Measurements from ENCODE around the gene NOP56. TPM values are rescaled to one million over a fixed set of nuclear protein-coding genes. Genes with fewer than 3 reads are reported as not detected.

Gene NOP56, protein sequence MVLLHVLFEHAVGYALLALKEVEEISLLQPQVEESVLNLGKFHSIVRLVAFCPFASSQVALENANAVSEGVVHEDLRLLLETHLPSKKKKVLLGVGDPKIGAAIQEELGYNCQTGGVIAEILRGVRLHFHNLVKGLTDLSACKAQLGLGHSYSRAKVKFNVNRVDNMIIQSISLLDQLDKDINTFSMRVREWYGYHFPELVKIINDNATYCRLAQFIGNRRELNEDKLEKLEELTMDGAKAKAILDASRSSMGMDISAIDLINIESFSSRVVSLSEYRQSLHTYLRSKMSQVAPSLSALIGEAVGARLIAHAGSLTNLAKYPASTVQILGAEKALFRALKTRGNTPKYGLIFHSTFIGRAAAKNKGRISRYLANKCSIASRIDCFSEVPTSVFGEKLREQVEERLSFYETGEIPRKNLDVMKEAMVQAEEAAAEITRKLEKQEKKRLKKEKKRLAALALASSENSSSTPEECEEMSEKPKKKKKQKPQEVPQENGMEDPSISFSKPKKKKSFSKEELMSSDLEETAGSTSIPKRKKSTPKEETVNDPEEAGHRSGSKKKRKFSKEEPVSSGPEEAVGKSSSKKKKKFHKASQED
- polyA plus RNA-seq (2011; rRNA removed) (471 and 571 TPM in 2 replicates), polyA plus RNA-seq (2017; fragmentation: RNase III; extraction: RNeasy Plus Mini Kit Qiagen cat#74134 plus additional on column Dnase treatment) (658 to 761 TPM (median 681 TPM) in 3 replicates), polyA minus RNA-seq (2011; rRNA and poly(A)+ RNA removed) (526 and 546 TPM in 2 replicates)
- polyA plus RNA-seq (2012; cell fraction: cytosol; rRNA removed): 493 and 522 TPM in 2 replicates
- polyA plus RNA-seq (2012; cell fraction: nucleus; rRNA removed): 926 and 1,083 TPM in 2 replicates

DNA sequence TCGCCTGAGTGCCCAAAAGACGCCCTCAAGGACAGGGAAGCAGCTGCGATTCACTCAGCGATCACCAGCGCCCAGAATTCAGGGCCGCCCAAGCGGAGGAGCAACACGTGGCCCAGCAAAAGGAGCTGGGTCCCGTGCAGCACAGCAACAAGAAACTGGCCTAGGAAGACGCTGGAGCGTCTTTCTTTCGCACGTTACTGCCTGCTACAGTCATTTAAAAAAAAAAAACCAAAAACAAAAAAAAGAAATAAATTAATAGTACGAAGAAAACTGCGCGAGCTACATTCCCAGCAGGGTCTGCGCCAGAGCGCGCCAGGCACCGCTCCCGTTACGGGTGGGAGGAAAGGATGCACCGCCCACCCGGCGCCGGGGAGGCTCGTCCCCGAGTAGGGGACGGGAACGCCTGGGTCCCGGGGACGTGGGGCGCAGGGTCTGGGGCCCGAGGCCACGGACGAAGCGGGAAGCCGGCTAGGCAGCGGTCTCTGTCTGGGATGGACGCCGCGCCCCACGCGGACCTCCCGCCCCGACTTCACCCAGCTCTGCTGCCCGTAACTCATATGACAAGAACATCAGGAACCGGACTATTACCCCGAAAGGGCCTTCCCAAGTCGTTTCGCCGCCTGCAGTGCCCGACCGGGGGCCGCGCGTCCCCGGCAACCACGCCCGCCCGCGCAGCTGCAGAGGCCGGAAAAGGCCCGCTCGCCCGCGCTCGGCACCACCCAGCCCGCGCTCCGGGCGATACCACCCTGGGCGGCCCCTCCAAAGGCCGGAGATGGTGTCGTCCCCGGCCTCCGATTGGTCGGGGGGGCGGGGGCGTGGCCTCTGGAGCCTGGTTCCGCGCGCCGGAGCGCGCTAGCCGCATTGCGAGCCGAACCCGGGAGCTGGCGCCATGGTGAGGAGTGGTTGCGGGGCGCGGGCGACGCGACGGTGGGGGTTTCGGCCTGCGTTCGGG is at the start of gene NOP56:
NOP56 (plus strand) TSS at position 861 of the 952 bp plus-strand sequence; CDS start at position 890, 29 bp downstream.
- TF ChIP-seq POLR2A (IDR thresholded peaks at IDR 0.05; ENCODE audit: low read length) (peak; percentile 99), ZNF302 (CRISPR knock-in tag; IDR thresholded peaks at IDR 0.05) (no peak), HOXB5 (CRISPR knock-in tag; IDR thresholded peaks at IDR 0.05) (0 out of 2 replicates have a peak, but pooled peaks have one; percentile 18), EP300 (IDR thresholded peaks at IDR 0.05) (0 out of 5 replicates have a peak, but pooled peaks of 1 of the 2 experiments have one; percentile 2), NR3C1 (IDR thresholded peaks at IDR 0.05) (no peak), TP53 (CRISPR knock-in tag; IDR thresholded peaks at IDR 0.05) (0 out of 2 replicates have a peak, but pooled peaks have one; percentile 33), TFCP2L1 (CRISPR knock-in tag; IDR thresholded peaks at IDR 0.05) (peak; percentile 66), MYC (IDR thresholded peaks at IDR 0.05; ENCODE audit: borderline replicate concordance, low read length) (peak; percentile 91; the same call in 1 of the 2 replicates), FOXS1 (CRISPR knock-in tag; IDR thresholded peaks at IDR 0.05) (no peak), JUN (IDR thresholded peaks at IDR 0.05) (peak; percentile 95 to 100), BHLHE40 (IDR thresholded peaks at IDR 0.05; ENCODE audit: low read depth, low read length) (peak; percentile 92), PHF8 (IDR thresholded peaks at IDR 0.05; ENCODE audit: borderline replicate concordance, low read depth) (0 out of 2 replicates have a peak, but pooled peaks have one; percentile 36), HDAC2 (IDR thresholded peaks at IDR 0.05) (peak; percentile 93), GATA3 (IDR thresholded peaks at IDR 0.05; ENCODE audit: borderline replicate concordance) (peak; percentile 88)
- TF ChIP-seq, protein P1, sequence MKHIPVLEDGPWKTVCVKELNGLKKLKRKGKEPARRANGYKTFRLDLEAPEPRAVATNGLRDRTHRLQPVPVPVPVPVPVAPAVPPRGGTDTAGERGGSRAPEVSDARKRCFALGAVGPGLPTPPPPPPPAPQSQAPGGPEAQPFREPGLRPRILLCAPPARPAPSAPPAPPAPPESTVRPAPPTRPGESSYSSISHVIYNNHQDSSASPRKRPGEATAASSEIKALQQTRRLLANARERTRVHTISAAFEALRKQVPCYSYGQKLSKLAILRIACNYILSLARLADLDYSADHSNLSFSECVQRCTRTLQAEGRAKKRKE (CRISPR knock-in tag; IDR thresholded peaks at IDR 0.05; ENCODE audit: low read depth): no peak; the same call in 1 of the 2 replicates
- TF ChIP-seq, protein P2, sequence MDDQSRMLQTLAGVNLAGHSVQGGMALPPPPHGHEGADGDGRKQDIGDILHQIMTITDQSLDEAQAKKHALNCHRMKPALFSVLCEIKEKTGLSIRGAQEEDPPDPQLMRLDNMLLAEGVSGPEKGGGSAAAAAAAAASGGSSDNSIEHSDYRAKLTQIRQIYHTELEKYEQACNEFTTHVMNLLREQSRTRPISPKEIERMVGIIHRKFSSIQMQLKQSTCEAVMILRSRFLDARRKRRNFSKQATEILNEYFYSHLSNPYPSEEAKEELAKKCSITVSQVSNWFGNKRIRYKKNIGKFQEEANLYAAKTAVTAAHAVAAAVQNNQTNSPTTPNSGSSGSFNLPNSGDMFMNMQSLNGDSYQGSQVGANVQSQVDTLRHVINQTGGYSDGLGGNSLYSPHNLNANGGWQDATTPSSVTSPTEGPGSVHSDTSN (IDR thresholded peaks at IDR 0.05): peak; percentile 73; the same call in 1 of the 2 replicates
- TF ChIP-seq, protein P3, sequence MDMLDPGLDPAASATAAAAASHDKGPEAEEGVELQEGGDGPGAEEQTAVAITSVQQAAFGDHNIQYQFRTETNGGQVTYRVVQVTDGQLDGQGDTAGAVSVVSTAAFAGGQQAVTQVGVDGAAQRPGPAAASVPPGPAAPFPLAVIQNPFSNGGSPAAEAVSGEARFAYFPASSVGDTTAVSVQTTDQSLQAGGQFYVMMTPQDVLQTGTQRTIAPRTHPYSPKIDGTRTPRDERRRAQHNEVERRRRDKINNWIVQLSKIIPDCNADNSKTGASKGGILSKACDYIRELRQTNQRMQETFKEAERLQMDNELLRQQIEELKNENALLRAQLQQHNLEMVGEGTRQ (IDR thresholded peaks at IDR 0.05): peak; percentile 80
- TF ChIP-seq, protein P4, sequence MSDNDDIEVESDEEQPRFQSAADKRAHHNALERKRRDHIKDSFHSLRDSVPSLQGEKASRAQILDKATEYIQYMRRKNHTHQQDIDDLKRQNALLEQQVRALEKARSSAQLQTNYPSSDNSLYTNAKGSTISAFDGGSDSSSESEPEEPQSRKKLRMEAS (IDR thresholded peaks at IDR 0.05): peak; percentile 97
- TF ChIP-seq, protein P5, sequence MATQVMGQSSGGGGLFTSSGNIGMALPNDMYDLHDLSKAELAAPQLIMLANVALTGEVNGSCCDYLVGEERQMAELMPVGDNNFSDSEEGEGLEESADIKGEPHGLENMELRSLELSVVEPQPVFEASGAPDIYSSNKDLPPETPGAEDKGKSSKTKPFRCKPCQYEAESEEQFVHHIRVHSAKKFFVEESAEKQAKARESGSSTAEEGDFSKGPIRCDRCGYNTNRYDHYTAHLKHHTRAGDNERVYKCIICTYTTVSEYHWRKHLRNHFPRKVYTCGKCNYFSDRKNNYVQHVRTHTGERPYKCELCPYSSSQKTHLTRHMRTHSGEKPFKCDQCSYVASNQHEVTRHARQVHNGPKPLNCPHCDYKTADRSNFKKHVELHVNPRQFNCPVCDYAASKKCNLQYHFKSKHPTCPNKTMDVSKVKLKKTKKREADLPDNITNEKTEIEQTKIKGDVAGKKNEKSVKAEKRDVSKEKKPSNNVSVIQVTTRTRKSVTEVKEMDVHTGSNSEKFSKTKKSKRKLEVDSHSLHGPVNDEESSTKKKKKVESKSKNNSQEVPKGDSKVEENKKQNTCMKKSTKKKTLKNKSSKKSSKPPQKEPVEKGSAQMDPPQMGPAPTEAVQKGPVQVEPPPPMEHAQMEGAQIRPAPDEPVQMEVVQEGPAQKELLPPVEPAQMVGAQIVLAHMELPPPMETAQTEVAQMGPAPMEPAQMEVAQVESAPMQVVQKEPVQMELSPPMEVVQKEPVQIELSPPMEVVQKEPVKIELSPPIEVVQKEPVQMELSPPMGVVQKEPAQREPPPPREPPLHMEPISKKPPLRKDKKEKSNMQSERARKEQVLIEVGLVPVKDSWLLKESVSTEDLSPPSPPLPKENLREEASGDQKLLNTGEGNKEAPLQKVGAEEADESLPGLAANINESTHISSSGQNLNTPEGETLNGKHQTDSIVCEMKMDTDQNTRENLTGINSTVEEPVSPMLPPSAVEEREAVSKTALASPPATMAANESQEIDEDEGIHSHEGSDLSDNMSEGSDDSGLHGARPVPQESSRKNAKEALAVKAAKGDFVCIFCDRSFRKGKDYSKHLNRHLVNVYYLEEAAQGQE (IDR thresholded peaks at IDR 0.05): peak; percentile 44; the same call in 1 of the 2 replicates
- TF ChIP-seq, protein P6, sequence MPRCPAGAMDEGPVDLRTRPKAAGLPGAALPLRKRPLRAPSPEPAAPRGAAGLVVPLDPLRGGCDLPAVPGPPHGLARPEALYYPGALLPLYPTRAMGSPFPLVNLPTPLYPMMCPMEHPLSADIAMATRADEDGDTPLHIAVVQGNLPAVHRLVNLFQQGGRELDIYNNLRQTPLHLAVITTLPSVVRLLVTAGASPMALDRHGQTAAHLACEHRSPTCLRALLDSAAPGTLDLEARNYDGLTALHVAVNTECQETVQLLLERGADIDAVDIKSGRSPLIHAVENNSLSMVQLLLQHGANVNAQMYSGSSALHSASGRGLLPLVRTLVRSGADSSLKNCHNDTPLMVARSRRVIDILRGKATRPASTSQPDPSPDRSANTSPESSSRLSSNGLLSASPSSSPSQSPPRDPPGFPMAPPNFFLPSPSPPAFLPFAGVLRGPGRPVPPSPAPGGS (IDR thresholded peaks at IDR 0.05): peak; percentile 99
- WGBS (ENCODE audit: missing lambda C conversion rate): 1% methylated on average over 52 of the region's 101 CpGs
- DNase-seq (ENCODE audit: low read depth in 1 of 2, low spot score in 1 of 2) (peak; percentile 85 to 97), ATAC-seq (peak; percentile 88 to 95), FAIRE-seq (no peak)
- ChIA-PET POLR2A (interaction anchor here (0.5 to 2.8 kb wide), 22 partner anchors 9 to 549 kb away, joined by 3 to 50 read pairs (median 6); partner anchors contain the start of genes EBF4, IDH3B, PTPRA and SNRPB), CTCF (interaction anchor here (0.8 to 13.5 kb wide), 8 partner anchors 8 to 128 kb away, joined by 3 to 165 read pairs (median 5); partner anchors contain the start of gene IDH3B)
- Histone ChIP-seq H3K9me3 (no peaks in the 10 kb centered on the region), H3K4me2 (peak within 1 kb of the TSS; percentile 98), H3K4me3 (peak within 1 kb of the TSS; percentile 78), H3K4me1 (peaks cover 34% of the 10 kb centered on the region), H3K27ac (peak within 1 kb of the TSS; percentile 95 to 96)

Measured in A549 (cell line).